Adipocyte (in vitro differentiated cells): ENCODE results near the gene CD3D.
A peak's percentile ranks its signal among the peaks of the same experiment; 100 is the strongest.

Source experiments
- DNase-seq: peaks from one replicate; pipeline ENCODE4 v3.0.0-alpha.2; 2015; ENCODE audit warnings: low read depth
- H3K27me3 ChIP-seq: replicated peaks from 2 replicates; pipeline ENCODE4 v1.7.0; 2013; ENCODE audit warnings: mild to moderate bottlenecking, low read length, moderate library complexity; ENCODE audit not compliant: control insufficient read depth, insufficient read depth
- H3K36me3 ChIP-seq: 2 replicates; pipeline ENCODE4 v1.7.0; 2013; ENCODE audit warnings: low read length, mild to moderate bottlenecking, moderate library complexity; ENCODE audit not compliant: control insufficient read depth, insufficient read depth, severe bottlenecking
- H3K4me1 ChIP-seq: 2 replicates; pipeline ENCODE4 v1.7.0; 2013; ENCODE audit warnings: mild to moderate bottlenecking, low read length, moderate library complexity; ENCODE audit not compliant: control insufficient read depth, insufficient read depth
- H3K4me3 ChIP-seq: 2 replicates; pipeline ENCODE4 v1.7.0; 2013; ENCODE audit warnings: mild to moderate bottlenecking, low read length, moderate library complexity
- H3K9ac ChIP-seq: 2 replicates; pipeline ENCODE4 v1.7.0; 2013; ENCODE audit warnings: mild to moderate bottlenecking, low read length, moderate library complexity
- H3K9me3 ChIP-seq: 2 replicates; pipeline ENCODE4 v1.7.0; 2013; ENCODE audit warnings: mild to moderate bottlenecking, low read length, moderate library complexity; ENCODE audit not compliant: control insufficient read depth

CD3D gene

GRCh38 chr11:118301600-118302195 lies 40.8 kb downstream of the CD3D start:
- H3K36me3 ChIP-seq: no peaks in the 10 kb centered on the region
- no peak overlapping the region for H3K4me3 ChIP-seq
- no peaks in the 10 kb centered on the region for H3K4me1 ChIP-seq
- H3K9me3 ChIP-seq: no peaks in the 10 kb centered on the region
- H3K27me3 ChIP-seq: peaks cover 32% of the 10 kb centered on the region
- DNase-seq: no peak
- H3K9ac ChIP-seq: no peak overlapping the region

GRCh38 chr11:118295815-118296454 lies 46.6 kb downstream of the CD3D start:
- Histone ChIP-seq H3K27me3 (peaks cover 15% of the 10 kb centered on the region), H3K4me1 (no peaks in the 10 kb centered on the region), H3K9me3 (no peaks in the 10 kb centered on the region), H3K4me3 (no peak overlapping the region), H3K36me3 (no peaks in the 10 kb centered on the region), H3K9ac (no peak overlapping the region)
- DNase-seq: peak; percentile 15

- Histone ChIP-seq H3K36me3 (no peaks in the 10 kb centered on the region), H3K27me3 (peaks cover 8% of the 10 kb centered on the region), H3K9ac (no peak overlapping the region), H3K4me3 (no peak overlapping the region), H3K9me3 (no peaks in the 10 kb centered on the region), H3K4me1 (no peaks in the 10 kb centered on the region)
- no peak for DNase-seq
Measured at GRCh38 chr11:118295199-118295598, 47.3 kb downstream of the CD3D start.

DNA sequence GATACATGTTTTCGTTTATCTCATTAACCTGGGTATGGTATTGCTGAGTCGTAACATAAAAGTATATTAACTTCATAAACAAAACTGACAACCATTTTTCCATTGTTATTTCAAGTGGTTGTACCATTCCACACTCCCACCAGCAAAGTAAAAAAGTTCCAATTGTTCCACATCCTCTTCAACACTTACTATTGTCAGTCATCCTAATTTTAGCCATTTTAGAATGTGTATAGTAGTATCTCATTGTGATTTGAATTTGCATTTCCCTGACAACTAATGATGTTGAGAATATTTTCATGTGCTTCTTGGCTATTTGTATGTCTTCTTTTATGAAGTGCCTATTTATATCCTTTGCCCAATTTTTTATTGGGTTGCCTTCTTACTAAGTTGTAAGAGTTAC lies 48.5 kb downstream of the CD3D start:
- DNase-seq: no peak
- H3K4me3 ChIP-seq: no peak overlapping the region
- H3K9ac ChIP-seq: no peak overlapping the region
- peaks cover 6% of the 10 kb centered on the region for H3K27me3 ChIP-seq
- no peaks in the 10 kb centered on the region for H3K36me3 ChIP-seq
- no peaks in the 10 kb centered on the region for H3K9me3 ChIP-seq
- no peaks in the 10 kb centered on the region for H3K4me1 ChIP-seq

- Histone ChIP-seq H3K9ac (no peak overlapping the region), H3K27me3 (peaks cover 6% of the 10 kb centered on the region), H3K4me3 (no peak overlapping the region), H3K4me1 (no peaks in the 10 kb centered on the region), H3K9me3 (no peaks in the 10 kb centered on the region), H3K36me3 (no peaks in the 10 kb centered on the region)
- DNase-seq: peak; percentile 27
Measured at GRCh38 chr11:118291477-118292135, 50.9 kb downstream of the CD3D start.

- Histone ChIP-seq H3K36me3 (no peaks in the 10 kb centered on the region), H3K9ac (no peak overlapping the region), H3K4me3 (no peak overlapping the region), H3K4me1 (no peaks in the 10 kb centered on the region), H3K27me3 (peaks cover 6% of the 10 kb centered on the region), H3K9me3 (no peaks in the 10 kb centered on the region)
- peak; percentile 4 for DNase-seq
Measured at GRCh38 chr11:118290923-118291322, 51.6 kb downstream of the CD3D start.

- Histone ChIP-seq H3K4me1 (no peaks in the 10 kb centered on the region), H3K36me3 (no peaks in the 10 kb centered on the region), H3K27me3 (no peaks in the 10 kb centered on the region), H3K9ac (no peak overlapping the region), H3K9me3 (no peaks in the 10 kb centered on the region), H3K4me3 (no peak overlapping the region)
- DNase-seq: peak; percentile 61
Measured at GRCh38 chr11:118289401-118289800, 53.1 kb downstream of the CD3D start.
